Activated CD4-positive, alpha-beta T cell treated with anti-CD3 and anti-CD28 coated beads, Interleukin-2, amount 50 U/mL, for 24 hours (primary cell): ENCODE measurements around the gene C2orf69.
"Not testable (repeated sequence)": the region's sequence is repeated elsewhere in the genome, so short reads cannot be mapped to it uniquely, and the experiment has no call there.

Source experiments
- DNase-seq, 2 donors: peaks; one replicate each; pipeline ENCODE4 v3.0.0-alpha.2; 2020; ENCODE audit warnings: low read depth in 1 of 2, low spot score in 1 of 2

Gene C2orf69

GRCh38 chr2:199912553-199913114 lies 1.5 kb downstream of the C2orf69 start:
- DNase-seq: not testable (repeated sequence)

- no peak for DNase-seq
These were observed 3.4 kb downstream of the C2orf69 start for GRCh38 chr2:199914372-199914958.

DNA sequence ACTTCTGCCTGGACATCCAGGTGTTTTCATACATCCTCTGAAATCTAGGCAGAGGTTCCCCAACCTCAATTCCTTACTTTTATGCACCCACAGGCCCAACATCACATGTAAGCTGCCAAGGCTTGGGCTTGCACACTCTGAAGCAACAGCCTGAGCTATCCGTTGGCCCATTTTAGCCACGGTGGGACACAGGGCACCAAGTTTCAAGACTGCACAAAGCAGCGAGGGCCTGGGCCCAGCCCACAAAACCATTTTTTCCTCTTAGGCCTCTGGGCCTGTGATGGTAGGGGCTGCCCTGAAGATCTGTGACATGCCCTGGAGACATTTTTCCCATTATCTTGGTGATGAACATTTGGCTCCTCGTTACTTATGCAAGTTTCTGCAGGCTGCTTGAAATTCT lies 5.9 kb downstream of the C2orf69 start:
- no peak for DNase-seq

DNA sequence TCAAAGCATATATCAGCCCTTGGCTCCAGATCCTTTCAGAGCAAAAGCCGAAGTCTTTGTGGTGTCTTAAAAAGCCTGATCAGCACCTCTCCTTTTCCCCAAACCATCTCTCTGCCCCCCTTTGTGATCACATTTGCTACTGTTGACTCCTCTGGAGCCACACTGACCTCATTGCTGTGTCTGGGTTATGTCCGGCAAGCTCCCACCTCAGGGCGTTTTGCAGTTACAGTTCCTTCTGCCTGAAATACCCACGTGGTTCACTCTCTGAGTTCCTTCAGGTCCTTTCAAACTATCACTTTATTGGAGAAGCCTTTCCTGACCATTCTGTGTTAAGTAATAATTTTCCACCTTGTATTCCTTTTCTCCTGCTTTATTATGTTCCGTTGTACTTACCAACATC lies 11.8 kb downstream of the C2orf69 start:
- DNase-seq: no peak

DNA sequence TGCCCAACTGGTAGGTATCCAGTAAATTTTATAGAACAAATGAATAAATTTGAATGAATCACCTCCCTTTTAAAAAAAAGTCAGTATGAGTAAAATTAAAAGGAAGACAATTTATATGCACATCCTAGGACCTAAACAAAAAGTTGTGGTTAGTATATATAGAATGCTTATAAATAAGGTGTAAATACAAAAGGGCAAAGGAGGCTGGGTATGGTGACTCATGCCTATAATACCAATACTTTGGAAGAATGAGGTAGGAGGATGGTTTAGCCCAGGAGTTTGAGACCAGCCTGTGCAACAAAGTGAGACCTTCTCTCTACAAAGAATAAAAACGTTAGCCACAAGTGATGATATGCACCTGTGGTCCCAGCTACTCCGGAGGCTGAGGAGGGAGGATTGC lies 12.8 kb downstream of the C2orf69 start:
- no peak for DNase-seq

- DNase-seq: no peak
These were observed 15.7 kb downstream of the C2orf69 start for GRCh38 chr2:199926806-199927205.

- DNase-seq: no peak
These were observed 17.1 kb downstream of the C2orf69 start for GRCh38 chr2:199928226-199928625.

DNA sequence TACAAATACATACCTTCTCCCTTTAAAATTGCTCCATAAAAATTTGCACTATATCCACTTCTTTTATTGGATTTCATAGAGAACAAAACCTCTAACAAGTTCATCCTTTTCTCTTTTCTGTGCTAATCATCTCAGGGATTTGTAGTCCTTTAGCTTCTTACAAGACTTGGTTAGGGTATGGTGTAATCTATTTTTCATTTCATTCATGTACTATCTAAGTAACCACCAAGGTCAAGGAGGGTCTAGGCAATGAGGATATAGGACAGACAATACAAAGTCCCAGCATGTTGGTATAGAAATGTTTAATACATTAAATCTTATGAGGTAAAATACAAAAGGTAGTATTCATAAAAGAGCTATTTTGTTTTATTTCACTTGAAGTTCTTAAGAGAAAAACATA lies 17.5 kb downstream of the C2orf69 start:
- DNase-seq: no peak

DNA sequence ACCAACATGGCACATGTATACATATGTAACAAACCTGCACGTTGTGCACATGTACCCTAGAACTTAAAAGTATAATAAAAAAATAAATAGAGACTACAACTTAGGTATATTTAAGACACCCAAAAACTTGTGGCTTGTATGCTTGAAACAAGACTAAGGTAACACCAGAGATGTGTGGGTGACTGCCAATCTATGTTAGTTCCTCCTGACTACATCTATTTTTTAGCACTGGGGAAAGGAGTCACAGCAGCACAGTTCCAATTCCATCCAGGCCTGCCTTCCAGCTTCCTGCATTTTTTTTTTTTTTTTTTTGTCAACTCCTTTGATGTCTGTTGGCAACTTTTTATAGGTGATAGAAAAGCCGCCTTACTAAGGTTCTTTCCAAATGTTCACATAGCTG lies 18.2 kb downstream of the C2orf69 start:
- DNase-seq: no peak

DNA sequence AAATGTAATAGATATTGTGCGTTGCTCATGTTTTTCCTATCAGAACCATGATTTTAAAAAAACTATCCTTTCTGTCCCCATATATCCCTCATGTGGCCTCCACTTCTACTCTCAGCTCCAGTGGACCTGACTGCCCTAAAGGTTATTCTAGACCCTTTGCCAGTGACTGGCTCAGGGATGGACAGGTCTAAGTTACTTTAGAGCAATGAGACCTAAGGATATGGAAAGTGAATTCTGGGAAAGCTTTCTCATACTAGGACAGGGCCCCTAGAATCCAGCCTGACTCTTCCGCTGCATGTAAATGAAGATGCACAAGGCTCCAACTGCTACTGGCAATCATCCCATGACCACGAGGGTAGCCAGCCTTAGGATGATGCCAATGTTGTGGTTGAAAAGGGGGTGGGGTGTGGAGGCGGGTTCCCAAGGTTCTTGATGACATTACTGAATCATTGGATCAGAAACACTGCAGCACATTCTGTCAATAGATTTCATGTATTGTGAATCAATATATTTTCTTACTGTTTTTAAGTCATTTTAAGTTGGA lies 21.3 kb downstream of the C2orf69 start:
- DNase-seq: no peak

DNA sequence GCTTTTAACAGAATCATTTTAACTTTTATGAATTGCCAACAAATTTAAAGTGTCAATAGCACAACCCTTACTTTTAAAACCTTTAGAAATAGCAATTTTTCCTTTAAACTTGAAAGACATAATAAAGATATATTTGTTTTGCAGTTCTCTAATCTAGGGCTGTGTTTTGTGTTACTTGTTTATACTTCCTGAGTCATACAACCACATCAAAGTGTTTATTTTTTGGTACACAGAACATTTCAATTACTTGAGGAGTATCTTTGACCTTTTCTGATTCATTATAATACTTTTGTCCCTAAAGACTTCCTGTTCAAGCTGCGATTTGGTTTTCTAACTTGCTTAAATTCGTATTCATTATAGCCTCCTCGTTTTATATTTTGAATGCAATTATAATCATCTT lies 22.4 kb downstream of the C2orf69 start:
- no peak for DNase-seq

DNA sequence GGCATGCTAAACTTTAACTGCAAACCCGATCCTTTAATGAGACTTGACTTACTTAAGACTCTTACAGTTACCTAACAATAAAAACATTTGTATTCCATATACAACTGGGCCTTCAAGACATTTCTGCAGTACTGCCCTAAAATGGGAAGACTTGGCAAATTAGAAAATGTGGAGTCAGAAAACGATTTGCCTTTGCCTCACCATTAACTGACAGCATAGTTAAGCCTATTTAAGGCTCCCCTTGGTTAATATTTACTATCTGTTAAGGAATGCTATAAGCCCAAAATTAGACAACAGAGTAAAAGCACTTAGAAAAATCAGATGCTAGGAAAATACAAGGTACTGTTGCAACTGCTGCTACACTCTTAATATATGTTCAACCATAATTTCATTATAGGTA lies 25.5 kb downstream of the C2orf69 start:
- no peak for DNase-seq

- no peak for DNase-seq
These were observed 29.3 kb downstream of the C2orf69 start for GRCh38 chr2:199940373-199940772.

DNA sequence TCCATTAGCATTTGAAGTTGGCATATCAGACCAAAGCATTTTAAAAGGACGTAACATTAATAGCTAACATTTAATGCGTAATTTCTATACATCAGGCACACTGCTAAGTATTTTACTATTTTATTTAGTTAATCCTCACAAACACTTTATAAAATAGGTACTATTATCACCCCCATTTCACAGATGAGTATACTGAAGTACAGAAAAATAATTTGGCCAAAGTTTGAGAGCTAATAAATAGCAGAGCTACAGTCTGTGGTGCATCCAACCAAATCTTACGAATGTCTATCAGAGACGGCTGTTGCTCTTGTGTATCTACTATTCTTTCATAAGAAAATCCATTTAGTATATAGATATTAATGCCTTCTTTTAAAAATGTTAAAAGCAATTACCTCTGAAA lies 32.3 kb downstream of the C2orf69 start:
- no peak for DNase-seq

DNA sequence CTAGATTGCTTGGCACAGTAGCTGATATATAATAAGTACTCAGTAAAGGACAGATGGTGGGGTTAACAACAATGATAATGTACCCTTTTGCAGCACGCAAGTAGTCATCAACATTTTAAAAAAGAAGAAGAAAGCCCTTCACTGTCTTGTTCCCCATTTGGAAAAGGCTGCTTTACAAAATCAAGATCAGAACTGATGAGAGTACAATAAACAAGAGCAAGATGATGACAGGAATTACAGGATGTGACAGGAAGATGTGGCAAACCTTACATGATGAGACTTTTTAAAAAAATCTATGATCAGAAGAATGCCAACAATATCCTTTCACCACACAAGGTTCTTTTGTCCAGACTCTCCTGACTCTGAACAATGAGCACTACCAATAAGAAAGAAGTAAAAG lies 35.1 kb downstream of the C2orf69 start:
- DNase-seq: no peak

DNA sequence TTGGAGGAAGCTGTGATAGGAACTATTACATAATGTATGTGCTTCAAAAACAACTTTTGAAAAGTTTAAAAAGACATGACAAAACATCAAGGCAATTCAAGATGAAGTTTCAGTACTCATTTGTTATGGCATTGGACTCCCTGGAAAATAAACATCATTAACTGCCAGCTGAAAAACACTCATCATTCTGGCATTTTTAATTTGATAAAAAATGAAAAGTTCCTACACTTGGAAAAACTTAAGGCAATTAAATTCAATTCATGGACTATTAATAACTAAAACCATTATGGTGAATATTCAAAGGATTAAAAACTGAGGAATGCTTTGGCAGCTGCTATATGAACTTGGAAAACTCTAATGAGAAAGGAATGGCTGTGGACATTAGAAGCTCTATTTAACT lies 35.7 kb downstream of the C2orf69 start:
- no peak for DNase-seq

DNA sequence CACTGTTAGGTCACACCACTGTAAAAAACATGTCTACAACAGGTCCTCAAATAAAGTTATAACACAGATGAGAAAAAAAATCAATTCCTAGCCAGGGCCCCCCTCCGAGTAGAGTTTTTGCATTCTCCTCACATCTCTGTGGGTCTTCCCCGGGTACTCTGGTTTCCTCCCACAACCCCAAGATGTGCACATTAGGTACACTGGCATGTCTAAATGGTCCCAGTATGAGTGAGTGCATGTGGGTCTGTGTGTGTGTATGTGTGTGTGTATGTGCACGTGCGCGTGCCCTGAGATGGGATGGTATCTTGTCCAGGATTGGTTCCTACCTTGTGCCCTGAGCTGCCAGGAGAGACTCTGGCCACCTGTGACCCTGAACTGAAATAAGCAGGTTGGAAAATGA lies 39.3 kb downstream of the C2orf69 start:
- DNase-seq: no peak

- DNase-seq: no peak
These were observed 39.9 kb downstream of the C2orf69 start for GRCh38 chr2:199951023-199951422.

DNA sequence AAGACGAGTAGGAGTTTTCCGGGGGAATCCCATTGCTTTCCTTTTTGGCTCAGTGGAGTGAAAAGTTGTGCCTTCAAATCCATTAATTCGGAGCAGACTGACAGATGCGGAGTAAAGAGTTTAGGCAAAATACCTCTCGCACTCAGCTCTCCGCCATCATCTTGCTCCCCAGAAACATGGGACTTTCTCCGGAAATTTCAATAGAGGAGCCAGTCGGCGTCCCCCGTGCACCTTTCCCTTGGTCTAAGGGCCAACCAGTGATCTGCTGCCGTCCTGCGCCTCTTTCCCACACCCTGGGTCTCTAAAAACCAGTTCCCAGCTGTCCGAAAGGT lies 43.9 kb downstream of the C2orf69 start:
- no peak for DNase-seq

DNA sequence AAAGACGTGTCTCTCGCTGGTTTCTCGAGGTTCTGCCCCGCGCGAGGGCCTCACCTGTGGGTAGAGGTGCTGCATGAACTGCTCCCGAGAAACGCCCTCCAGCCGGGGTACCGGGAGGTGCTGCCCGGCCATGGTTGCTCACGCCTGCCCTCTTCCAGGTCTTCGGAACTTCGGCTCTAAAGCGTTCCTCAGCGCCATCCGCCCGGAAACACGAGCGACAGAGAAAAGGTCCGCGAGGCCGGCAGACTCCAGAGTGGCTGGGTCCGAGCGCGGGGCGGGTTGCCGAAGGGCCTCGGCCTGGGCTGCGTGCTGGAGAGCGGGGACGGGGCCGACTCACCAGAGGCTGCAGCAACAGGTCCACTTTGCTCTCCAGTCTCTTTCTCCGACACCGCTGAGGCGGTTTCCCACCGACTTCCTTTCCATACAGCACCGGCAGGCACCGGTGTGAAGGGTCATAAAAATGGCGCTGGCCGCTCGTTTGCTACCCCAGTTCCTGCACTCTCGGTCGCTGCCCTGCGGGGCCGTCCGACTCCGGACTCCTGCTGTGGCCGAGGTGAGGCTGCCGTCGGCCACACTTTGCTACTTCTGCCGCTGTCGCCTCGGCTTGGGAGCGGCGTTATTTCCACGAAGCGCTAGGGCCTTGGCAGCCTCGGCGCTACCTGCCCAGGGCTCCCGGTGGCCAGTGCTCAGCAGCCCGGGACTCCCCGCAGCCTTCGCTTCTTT lies 44.4 kb downstream of the C2orf69 start, which contains the start of the genes MAIP1 and TYW5:
Gene MAIP1, plus strand, starts transcription at position 244 of the 723 bp plus-strand sequence. Its CDS starts 217 bp downstream, at position 461.
Gene TYW5, minus strand, starts transcription at position 153 of the 723 bp plus-strand sequence. Its CDS starts 21 bp downstream, at position 132.
- DNase-seq: peak; percentile 73 to 77

- no peak for DNase-seq
These were observed 44.9 kb downstream of the C2orf69 start for GRCh38 chr2:199956062-199956380.

- DNase-seq: no peak
These were observed 46.9 kb downstream of the C2orf69 start for GRCh38 chr2:199958014-199958413.

DNA sequence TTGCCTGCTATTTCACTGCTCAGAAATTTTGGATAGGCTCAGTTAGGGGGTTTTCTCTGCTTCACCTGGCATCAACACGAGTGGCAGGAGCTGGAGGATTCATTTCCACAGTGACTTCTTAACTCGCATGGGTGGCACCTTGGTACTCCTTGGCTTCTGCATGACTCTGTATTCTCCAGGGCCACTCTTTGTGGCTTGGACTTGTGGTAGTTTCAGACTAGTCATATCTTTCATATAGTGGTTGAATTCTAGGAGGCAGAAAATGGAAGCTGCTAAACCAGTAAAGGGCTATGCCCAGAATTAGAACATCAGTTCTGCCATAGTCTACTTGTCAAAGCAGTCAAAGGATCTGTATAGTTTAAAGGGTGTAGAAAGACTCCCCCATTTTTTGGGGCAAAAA lies 51.1 kb downstream of the C2orf69 start:
- no peak for DNase-seq
